AG04449 (cell line): ENCODE data around the gene CORO1A.
"Not testable (repeated sequence)": the region's sequence is repeated elsewhere in the genome, so short reads cannot be mapped to it uniquely, and the experiment has no call there.

Source experiments
- CTCF ChIA-PET: fragments of 350-600 bp; formaldehyde crosslinking; extraction: SDS; loops from one replicate; lab custom pipeline; 2021; ENCODE audit warnings: antibody characterized with exemption; lab: Yijun Ruan, JAX
- POLR2A ChIA-PET: fragments of 400-600, 350-600 bp; formaldehyde crosslinking; extraction: SDS; loops from one replicate; lab custom pipeline; 2020; ENCODE audit warnings: antibody characterized with exemption, inconsistent platforms; lab: Yijun Ruan, JAX
- DNase-seq: peaks from one replicate; pipeline ENCODE4 v3.0.0-alpha.2; 2010; ENCODE audit warnings: low read depth, low spot score
- H3K4me3 ChIP-seq: 2 replicates; pipeline ENCODE4 v1.5.1; 2011; ENCODE audit warnings: low read depth, mild to moderate bottlenecking, control low read depth, low read length
- CTCF ChIP-seq: IDR thresholded peaks from one replicate; pipeline ENCODE4 v1.5.1; 2011; ENCODE audit warnings: mild to moderate bottlenecking, moderate library complexity, low read length, control low read depth, inconsistent platforms; ENCODE audit not compliant: insufficient read depth; ENCODE audit errors: missing control alignments

The CORO1A gene

DNA sequence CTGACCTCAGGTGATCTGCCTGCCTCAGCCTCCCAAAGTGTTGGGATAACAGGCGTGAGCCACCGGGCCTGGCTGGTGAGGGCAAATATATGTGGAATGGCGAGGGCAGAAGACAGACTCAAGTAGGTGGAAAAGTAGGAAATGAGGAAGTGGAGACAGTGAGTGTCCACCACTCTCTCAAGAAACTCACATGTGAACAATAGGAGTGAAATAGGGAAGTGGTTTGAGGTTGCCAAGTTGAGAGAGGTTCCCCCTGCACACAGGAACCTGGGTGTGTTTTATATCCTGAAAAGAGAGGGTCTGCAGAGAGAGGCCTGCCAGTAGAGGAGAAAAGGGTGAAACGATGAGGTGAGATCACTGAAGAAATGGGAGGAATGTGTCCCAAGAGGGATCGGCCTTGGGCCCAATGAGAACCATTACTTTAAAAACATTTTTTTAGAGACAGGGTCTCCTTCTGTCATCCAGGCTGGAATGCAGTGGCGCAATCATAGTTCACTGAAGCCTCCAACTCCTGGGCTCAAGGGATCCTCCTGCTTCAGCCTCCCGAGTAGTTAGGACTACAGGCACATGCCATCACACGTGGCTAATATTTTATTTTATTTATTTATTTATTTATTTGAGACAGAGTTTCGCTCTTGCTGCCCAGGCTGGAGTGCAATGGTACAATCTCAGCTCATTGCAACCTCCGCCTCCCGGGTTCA, 17.1 kb upstream of the CORO1A start:
- no peak overlapping the region for H3K4me3 ChIP-seq
- POLR2A ChIA-PET: no interaction called here
- no peak for TF ChIP-seq CTCF
- CTCF ChIA-PET: no interaction called here
- no peak for DNase-seq

DNA sequence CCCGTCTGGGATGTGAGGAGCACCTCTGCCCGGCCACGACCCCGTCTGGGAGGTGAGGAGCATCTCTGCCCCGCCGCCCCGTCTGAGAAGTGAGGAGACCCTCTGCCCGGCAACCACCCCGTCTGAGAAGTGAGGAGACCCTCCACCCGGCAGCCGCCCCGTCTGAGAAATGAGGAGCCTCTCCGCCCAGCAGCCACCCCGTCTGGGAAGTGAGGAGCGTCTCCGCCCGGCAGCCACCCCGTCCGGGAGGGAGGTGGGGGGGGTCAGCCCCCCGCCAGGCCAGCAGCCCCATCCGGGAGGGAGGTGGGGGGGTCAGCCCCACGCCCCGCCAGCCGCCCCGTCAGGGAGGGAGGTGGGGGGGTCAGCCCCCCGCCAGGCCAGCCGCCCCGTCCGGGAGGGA, 14.7 kb upstream of the CORO1A start:
- H3K4me3 ChIP-seq, POLR2A ChIA-PET, DNase-seq, CTCF ChIA-PET: not testable (repeated sequence)

DNA sequence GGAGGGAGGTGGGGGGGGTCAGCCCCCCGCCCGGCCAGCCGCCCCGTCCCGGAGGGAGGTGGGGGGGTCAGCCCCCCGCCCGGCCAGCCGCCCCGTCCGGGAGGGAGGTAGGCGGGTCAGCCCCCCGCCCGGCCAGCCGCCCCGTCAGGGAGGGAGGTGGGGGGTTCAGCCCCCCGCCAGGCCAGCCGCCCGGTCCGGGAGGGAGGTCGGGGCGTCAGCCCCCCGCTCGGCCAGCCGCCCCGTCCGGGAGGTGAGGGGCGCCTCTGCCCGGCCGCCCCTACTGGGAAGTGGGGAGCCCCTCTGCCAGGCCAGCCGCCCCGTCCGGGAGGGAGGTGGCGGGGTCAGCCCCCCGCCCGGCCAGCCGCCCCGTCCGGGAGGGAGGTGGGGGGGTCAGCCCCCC, 14.0 kb upstream of the CORO1A start:
- POLR2A ChIA-PET, DNase-seq, CTCF ChIA-PET, H3K4me3 ChIP-seq: not testable (repeated sequence)

DNA sequence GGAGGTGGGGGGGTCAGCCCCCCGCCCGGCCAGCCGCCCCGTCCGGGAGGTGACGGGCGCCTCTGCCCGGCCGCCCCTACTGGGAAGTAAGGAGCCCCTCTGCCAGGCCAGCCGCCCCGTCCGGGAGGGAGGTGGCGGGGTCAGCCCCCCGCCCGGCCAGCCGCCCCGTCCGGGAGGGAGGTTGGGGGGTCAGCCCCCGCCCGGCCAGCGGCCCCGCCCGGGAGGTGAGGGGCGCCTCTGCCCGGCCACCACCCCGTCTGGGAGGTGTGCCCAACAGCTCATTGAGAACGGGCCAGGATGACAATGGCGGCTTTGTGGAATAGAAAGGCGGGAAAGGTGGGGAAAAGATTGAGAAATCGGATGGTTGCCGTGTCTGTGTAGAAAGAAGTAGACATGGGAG, 13.3 kb upstream of the CORO1A start:
- H3K4me3 ChIP-seq, DNase-seq, POLR2A ChIA-PET, CTCF ChIA-PET: not testable (repeated sequence)

- ChIA-PET CTCF (no interaction called here), POLR2A (no interaction called here)
- DNase-seq: no peak
- no peak for TF ChIP-seq CTCF
- no peak overlapping the region for H3K4me3 ChIP-seq
Measured at GRCh38 chr16:30173054-30173453, 10.3 kb upstream of the CORO1A start.

GRCh38 chr16:30176876-30177275, 6.5 kb upstream of the CORO1A start:
- DNase-seq, H3K4me3 ChIP-seq, POLR2A ChIA-PET: not testable (repeated sequence)
- CTCF ChIA-PET: interaction anchor here (1.2 kb wide), 1 partner anchor 11 kb away, joined by 4 read pairs; no protein-coding TSS in a partner anchor

- POLR2A ChIA-PET: no interaction called here
- CTCF ChIA-PET: interaction anchor here (0.8 kb wide), 1 partner anchor 9 kb away, joined by 3 read pairs; no protein-coding TSS in a partner anchor
- TF ChIP-seq CTCF: no peak
- no peak for DNase-seq
- no peak overlapping the region for H3K4me3 ChIP-seq
Measured at GRCh38 chr16:30179195-30179594, 4.2 kb upstream of the CORO1A start.

GRCh38 chr16:30179931-30180330, 3.5 kb upstream of the CORO1A start:
- POLR2A ChIA-PET: no interaction called here
- DNase-seq: no peak
- TF ChIP-seq CTCF: no peak
- CTCF ChIA-PET: no interaction called here
- no peak overlapping the region for H3K4me3 ChIP-seq
